Activated CD8-positive, alpha-beta memory T cell treated with anti-CD3 and anti-CD28 coated beads, Interleukin-2, amount 50 U/mL, for 48 hours (primary cell): ENCODE measurements around the gene CST7.
"Not testable (repeated sequence)": the region's sequence is repeated elsewhere in the genome, so short reads cannot be mapped to it uniquely, and the experiment has no call there.

Experiments
- DNase-seq: peaks from one replicate; pipeline ENCODE4 v3.0.0-alpha.2; 2020

The CST7 gene, protein sequence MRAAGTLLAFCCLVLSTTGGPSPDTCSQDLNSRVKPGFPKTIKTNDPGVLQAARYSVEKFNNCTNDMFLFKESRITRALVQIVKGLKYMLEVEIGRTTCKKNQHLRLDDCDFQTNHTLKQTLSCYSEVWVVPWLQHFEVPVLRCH

DNA sequence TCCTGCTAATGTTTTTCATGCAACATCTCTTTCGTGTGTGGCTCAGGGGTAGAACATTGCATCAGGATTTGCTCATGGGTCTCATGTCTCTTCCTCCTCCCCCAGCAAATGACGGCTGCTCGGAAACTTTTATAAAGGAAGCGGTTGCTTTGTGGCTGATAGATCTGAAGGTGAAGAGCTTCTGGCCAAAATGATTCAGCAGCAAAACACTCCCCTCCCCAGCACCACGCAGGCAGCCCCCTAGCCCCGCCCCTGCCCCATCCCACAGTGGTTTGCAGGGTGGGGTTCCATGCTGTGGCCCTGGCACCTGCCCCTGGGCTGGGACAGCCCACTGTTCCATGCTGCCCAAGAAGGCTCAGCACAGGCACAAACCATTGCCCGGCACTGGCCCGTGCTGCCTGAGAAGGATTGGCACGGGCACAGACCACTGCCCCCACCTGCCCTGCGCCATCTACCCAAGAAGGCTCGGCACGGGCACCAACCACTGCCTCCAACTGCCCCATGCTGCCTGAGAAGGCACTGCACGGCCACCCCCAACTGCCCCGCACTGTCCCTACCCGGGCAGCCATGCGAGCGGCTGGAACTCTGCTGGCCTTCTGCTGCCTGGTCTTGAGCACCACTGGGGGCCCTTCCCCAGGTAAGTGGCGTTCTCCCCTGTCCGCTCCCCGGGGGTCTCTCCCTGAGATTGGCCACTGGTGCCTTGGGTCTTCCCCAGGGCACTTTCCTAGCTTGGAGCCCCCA lies at the start of gene CST7:
CST7 (plus strand) TSS at position 331 of the 741 bp plus-strand sequence; CDS start at position 568, 237 bp downstream.
- DNase-seq: peak; percentile 88

DNA sequence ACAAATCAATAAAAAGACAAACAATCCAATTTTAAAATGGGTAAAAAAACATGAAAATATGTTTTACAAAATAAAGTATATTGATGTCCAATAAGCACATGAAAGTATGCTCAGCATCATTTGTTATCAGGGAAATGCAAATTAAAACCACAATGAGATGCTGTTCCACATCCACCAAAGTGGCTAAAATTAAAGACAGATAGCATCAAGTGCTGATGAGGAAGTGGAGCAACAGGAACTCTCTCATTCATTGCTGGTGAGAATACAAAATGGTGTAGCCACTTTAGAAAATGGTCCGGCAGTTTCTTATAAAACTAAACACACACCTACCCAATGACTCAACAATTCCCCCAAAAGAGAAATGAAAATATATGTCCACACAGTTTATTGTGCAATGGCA lies 42.3 kb upstream of the CST7 start:
- no peak for DNase-seq

DNA sequence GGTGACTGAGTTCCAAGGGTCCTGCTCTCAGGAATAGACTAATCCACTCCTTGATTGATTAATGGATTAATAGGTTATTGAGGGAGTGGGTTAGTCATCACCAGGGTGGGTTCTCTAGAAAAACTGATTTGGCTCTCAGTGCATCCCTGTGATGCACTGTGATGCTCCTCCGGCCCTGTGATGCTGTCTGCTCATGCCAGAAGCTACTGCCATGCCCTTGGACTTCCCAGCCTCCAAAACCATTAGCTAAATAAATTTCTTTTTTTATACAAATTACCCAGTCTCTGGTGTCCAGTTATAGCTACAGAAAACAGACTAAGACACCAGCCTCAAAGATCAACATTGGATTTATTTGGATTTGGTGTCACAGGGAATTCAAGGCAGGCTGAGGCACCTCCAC lies 40.4 kb upstream of the CST7 start:
- DNase-seq: no peak

DNA sequence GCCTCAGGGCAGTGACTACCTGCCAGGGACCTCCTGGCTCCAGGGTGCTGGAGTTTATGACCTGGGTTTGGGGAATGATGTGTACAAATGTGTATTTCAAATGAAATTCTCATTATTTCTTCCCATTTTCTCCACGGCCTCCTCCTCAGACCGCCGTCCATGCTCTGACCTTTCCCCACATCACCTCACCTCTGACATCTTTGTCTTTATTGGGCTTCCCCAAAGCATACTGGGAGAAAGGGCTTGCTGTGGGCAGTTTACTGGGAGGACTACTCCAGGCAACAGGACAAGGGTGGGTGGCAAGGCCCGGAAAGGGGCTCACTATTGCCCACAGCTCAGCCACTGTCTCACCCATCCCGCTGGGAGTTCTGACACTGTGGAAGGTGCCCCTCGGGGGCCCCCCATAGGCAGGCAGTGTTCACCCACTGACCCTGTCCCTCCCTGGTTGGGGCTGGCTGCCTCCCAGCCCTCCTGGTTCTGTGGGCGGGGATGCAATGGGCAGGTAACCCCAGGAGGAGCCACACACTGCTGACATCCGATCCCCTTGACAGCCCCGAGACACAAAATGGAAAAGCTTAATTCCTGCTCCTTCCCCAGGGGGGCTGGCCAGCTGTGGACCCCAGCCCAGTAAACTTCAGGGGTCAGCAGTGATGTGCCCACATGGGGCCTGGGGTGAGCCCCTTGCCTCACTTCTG lies 39.8 kb upstream of the CST7 start:
- DNase-seq: no peak

DNA sequence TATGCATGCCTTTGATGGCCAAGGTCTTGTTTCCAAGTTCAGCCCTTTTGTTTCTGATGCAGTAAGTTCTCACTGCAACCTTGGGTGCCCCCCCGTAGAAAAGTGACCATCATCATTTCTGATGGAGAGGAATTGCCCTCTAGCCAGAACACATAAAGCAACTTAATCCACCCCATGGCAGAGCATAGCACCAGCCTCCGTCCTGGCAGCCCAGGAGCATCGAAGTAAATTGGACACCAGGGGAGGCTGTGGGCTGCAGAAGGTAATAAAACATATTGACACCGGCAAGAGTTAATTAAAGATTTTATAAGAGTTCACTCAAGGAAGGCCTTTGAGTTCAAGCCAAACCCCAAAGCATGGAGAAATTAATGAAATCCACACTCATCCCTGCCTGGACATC lies 39.2 kb upstream of the CST7 start:
- DNase-seq: no peak

DNA sequence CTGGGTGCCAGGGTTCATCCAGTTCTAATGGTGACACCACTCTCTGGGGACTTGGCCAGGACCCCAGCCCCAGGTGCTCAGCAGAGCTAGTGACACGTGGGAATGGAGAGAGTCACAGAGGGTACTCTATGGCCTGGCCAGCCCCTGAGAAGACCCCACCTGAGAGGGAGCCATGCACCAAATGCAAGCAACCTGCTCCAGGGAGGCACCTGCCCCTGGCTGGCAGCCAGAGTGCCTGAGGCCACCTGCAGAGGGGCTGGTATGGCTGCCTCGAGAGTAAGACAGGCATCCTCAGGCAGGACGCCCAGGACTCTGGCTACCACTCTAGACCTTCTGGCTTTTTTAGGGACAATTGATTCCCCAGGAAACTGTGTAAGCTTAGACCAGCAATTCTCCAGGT lies 38.6 kb upstream of the CST7 start:
- no peak for DNase-seq

DNA sequence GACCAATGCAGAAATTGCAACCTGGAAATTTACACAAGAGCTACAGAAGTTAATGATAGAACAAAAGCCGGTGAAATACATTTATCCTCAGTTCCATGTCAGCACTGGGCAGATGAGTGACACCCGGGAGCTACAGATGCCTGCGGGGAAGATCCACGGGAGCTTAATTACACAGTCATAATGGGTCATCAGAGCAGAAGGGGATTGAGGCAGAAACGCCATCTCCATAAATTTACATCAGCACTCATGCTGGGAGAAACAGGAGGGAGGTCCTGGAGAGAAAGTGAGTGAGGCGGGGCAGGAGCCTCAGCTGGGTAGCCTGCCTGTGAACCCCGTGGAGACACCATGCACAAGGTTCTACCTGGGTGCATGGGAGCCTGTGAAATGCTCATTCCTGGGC lies 37.6 kb upstream of the CST7 start:
- peak; percentile 3 for DNase-seq

DNA sequence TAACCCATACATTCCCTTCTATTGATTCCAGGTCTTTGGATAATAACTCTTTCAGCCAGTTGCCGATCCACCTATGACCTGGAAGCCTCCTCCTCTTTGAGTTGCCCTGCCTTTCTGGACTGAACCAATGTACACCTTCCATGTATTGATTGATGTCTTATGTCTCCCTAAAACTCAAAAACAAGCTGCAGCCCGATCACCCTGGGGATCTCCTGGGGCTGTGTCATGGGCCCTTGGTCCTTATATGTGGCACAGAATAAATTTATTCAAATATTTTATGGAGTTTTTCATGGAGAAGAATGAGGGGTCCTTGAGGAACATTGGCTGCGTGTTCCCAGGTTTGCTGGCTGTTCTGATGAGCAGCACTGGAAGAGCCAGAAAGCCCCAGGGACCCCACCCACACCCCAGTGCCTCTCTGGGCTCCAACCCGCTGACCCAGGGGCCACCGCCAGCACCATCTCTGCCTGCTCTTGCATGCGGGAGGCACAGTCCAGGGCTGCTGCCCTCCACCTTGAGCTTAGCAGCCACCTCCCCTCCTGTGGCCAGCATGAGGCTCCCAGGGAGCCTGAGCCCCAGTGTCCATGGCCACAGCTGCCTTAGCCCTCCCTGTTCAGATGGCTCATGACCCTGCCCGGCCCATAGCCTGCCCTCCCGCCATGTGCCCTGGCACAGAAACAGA lies 36.5 kb upstream of the CST7 start:
- DNase-seq: peak; percentile 35

DNA sequence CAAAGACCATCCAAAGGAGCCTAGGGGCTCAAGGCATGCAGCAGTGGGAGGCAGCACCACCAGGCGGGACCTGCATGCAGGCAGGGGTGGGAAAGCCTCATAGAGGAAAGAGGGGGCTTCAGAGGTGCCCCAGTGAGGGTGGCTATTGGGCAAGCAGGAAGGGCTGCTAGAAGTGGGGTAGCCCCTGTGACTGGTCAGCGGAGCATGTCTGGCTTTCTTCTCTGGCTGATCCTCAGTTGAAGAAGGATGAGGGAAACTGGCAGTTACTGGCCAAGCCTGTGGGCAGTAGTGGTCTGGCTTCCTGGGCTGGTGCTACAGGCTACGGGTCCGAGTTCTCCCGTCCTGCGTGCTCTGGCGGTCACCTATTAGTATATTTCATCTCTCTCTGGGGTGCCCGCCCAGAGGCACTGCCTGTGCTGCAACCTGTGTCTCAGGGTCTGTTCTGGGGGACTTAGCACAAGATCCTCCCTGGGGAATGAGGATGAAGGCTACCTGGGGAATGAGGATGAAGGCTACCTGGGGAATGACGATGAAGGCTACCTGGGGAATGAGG lies 35.9 kb upstream of the CST7 start:
- peak; percentile 41 for DNase-seq

DNA sequence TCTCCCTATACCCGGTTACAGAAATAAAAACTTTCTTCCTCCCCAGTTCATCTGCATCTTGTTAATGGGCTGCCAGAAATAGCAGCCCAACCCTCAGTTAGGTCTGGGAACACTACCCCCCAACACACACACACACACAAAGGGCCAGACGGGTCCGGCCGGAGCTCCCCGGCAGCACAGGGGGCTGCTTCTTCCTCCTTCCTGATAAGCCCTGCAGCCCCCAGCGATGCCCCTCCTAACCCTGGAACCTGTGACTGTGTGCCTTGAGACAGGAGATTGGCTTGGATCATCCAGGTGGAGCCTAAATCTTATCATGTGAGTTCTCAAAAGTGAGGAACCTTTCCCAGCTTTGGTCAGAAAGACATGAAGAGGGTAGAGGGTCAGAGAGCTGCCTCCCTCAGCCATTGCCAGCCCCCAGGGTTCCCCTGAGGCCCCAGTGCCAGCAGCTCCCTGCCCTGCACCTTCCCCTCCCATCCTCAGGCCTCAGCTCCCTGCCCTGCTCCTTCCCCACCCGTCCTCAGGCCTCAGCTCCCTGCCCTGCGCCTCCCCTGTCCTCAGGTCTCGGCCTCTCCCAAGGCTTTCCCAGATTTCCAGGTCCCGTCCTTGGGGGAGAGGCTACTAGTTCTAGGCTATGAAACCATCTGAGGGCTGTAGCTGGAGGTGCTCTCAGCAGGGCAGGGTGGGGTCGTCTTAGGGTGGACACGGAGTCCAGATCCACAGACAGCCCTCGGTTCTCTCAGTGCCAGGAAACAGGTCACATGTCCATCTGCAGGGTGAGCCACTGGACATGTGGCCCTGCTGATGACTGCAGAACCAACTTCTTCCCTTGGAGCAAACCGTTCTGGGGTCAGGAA lies 34.5 kb upstream of the CST7 start:
- DNase-seq: peak; percentile 29

DNA sequence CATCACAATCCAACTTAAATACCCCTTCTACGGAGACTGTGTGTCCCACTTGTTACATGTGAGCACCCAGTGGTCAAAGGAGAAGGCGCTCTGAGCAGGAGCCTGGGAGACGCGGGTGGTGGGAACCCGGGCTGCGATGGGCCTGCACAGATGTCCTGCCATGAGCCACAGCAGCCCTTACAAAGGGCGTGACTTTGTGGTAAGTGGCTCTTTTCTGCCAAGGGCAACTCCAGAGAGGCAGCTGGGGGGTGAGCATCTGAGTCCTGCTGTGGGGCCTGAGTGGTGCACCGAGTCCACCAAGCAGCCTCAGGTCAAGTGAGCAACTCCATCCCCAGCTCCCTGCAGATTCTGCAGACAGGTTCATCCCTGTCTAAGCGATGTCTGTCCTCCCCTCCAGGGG lies 33.6 kb upstream of the CST7 start:
- DNase-seq: no peak

DNA sequence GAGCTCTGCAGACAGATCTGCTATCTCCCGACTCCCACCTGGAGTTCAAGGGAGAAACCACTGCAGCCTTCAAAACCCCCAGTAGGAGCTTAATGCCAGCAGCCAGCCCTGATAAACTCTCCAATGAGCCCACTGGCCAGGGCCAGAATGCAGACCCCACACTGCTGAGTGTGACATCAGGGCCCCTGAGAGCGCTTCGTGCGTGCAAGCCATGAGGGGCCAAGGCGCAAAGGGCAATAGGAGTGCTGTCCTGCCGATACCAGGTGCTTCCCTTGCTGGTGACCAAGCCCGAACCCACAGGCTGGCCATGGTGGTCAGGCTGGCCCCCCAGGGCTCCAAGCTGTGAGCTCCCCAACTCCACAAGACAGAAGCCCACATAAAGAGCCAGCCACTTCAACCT lies 33.2 kb upstream of the CST7 start:
- peak; percentile 34 for DNase-seq

DNA sequence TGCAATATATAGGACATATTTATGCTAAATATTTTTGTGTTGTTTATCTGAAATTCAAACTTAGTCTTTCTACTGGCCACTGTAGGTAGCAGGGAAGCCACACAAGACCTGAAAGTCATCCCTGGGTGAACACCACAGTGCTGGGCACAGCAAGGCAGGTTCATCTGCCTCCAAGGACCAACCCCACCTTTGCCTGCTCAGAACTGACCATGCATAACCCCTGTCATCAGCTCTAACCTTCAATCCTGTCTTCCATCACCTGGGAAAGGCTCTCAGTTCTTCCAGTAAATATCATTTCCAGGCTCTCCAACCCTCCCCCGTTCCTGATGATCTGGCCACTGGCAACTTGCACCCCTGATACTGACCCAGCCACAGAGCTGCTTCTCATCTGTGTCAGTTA lies 32.7 kb upstream of the CST7 start:
- DNase-seq: peak; percentile 30

DNA sequence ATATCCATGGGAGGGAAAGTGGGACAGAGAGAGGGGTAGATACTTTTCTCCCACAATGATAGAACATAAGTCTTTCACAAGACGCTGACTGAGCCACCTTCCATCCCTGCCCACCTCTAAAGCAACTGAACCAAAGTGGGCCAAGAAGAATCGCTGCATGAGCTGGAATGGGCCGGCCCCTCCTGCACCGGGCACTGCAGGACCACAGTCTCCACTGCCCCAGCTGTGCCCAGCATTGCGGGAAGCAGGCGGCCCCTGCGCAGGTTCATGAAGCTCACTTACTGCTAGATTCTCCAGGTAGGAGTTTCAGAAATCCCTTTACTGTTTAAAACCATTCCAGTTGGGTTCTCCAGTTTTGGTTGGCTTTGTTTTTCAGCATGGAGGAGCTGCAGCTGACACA lies 32.0 kb upstream of the CST7 start:
- DNase-seq: no peak

DNA sequence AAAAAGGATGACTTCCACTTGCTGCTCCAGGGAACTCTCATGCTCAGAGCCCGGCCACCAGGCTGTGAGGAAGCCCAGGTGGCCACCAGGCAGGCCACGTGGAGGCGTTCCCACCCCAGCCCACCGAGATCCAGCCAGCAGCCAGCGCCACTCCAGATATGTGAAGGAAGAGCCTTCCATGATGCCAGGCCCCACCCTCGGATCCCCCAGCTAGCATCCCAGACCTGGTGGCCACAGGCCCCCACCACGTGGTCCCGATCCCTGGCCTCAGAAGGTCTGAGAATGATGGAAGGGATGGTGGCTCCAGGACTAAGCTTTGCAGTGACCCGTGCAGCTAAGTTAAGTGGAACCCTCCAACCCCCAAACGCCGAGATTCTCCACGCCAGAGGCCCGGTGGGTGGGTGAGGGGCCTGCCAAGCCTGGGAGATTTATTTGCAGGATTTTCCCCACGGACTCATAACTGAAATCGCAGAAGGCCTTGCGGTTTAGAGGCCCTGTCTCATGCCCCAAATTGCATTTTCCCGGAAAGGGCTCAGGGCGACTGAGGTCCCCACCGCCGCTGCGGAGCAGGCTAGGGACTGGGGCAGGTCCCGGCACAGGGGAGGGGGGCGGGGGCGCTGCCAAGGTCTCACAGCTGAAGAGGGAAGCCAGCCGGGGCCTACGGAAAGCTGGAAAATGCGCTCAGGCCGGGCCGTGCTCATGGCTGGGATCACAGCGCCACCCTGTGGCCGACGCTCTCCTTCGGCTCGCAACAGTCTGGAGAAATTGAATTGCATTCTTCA lies 31.1 kb upstream of the CST7 start:
- peak; percentile 83 for DNase-seq

DNA sequence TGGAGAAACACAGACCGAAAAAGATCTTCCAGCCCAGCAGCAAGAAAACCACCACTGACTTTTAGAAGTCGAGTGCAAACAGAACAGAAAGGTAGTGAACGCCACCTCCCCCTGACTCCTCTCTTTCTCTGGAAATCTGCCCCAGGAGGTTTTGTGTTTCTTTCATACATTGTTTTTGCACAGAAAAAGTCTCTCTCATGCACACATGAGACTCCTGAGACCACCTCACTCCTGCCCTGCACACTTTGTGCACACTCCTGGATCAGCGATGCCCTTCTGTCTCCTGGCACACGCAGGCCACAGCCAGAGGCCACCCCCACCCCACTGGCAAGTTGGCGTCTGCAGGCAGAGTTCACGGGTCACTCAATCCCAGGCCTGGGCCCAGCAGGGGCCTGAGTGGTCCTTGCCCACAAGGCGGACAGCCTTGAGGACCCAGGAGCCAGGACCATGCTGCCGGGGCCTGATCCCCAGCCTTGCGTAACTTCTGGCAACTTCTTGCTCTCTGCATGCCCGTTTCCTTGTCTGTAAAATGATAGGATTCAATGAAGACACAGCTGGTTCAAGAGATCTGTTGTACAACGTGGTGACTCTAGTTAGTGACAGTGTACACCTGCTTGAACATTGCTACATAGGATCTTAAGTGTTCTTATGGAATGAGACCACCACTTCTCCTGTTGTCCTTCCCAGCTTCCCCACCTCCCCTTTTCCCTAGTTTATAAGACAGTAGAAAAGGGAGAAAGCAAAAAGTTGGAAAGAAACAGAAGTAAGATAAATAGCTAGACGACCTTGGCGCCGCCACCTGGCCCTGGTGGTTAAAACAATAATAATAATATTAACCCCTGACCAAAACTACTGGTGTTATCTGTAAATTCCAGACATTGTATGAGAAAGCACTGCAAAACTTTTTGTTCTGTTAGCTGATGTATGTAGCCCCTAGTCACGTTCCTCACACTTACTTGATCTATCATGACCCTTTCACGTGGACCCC lies 30.2 kb upstream of the CST7 start:
- no peak for DNase-seq

DNA sequence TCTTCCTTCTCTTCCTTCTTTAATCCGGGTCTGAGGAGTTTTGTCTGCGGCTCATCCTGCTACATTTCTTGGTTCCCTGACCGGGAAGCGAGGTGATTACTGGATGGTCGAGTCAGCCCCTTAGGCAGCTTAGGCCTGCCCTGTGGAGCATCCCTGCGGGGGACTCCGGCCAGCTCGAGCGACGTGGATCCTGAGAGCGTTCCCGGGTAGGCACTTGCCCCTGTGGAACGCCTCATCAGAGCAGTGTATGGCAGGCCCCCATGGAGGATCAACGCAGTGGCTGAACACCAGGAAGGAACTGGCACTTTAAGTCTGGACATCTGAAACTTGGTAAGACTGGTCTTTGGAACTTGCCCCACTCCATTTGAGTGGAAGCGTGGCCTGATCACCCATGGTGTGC lies 29.4 kb upstream of the CST7 start:
- not testable (repeated sequence) for DNase-seq

DNA sequence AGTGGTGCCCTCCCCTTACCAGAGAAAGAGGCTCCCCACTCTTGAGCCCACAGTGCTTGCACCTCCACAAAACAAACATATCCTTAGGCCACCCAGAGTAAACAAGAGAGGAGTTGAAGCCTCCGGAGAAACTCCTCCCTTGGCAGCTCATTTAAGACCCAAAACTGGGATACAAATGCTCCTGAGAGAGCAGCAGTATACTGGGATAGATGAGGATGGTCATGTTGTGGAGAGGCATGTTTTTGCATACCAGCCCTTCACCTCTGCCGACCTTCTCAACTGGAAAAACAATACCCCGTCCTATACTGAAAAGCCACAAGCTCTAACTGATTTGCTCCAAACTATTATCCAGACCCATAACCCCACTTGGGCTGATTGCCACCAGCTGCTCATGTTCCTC lies 28.4 kb upstream of the CST7 start:
- DNase-seq: not testable (repeated sequence)

DNA sequence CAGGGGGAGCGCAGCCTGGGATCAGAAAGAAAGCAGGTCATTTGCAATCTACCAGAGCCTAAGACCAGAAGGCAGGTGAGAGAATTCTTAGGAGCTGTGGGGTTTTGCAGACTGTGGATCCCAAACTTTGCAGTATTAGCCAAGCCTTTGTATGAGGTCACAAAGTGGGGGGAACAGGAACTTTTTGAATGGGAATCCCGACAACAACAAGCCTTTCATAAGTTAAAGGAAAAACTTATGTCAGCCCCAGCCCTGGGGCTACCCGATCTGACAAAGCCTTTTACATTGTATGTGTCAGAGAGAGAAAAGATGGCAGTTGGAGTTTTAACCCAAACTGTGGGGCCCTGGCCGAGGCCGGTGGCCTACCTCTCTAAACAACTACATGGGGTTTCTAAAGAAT lies 19.8 kb upstream of the CST7 start:
- not testable (repeated sequence) for DNase-seq
